Progenitor cell of endocrine pancreas (in vitro differentiated cells): ENCODE measurements around the gene ASTL. TPM values are rescaled to one million over a fixed set of nuclear protein-coding genes. Genes with fewer than 3 reads are reported as not detected.

Experiments used
- DNase-seq: peaks from one replicate; pipeline ENCODE4 v3.0.0; 2021; ENCODE audit warnings: low spot score; ENCODE audit not compliant: unreplicated experiment
- H3K27ac Mint-ChIP-seq: 2 replicates; pipeline ENCODE4 v1.8.0; 2021; ENCODE audit warnings: mild to moderate bottlenecking, moderate library complexity, mixed read lengths
- H3K27me3 Mint-ChIP-seq: 2 replicates; pipeline ENCODE4 v1.8.0; 2021; ENCODE audit warnings: mixed read lengths
- H3K36me3 Mint-ChIP-seq: 2 replicates; pipeline ENCODE4 v1.8.0; 2022; ENCODE audit warnings: mixed read lengths; ENCODE audit not compliant: insufficient read depth
- H3K4me1 Mint-ChIP-seq: 2 replicates; pipeline ENCODE4 v1.8.0; 2021; ENCODE audit warnings: low read depth, mixed read lengths
- H3K4me3 Mint-ChIP-seq: 2 replicates; pipeline ENCODE4 v1.8.0; 2021; ENCODE audit warnings: low read depth, mild to moderate bottlenecking, moderate library complexity, mixed read lengths
- H3K9me3 Mint-ChIP-seq: 2 replicates; pipeline ENCODE4 v1.8.0; 2021; ENCODE audit warnings: low read depth, mixed read lengths
- CTCF ChIP-seq: fragments of 200-600 bp; sonication (generic); IDR thresholded peaks from one replicate; pipeline ENCODE4 v1.5.0; 2021; ENCODE audit warnings: antibody characterized with exemption, mild to moderate bottlenecking; ENCODE audit not compliant: unreplicated experiment
- total RNA-seq: library from RNA; stranded (reverse); gene quantifications from 2 replicates; pipeline ENCODE4 v1.2.1, GENCODE V29; 2021

The ASTL gene
- total RNA-seq, 1 donor from 2014 or later: 0.29 TPM

- peak; percentile 94 for TF ChIP-seq CTCF
- Mint-ChIP-seq H3K4me1 (no peaks in the 10 kb centered on the region), H3K27me3 (peaks cover 4% of the 10 kb centered on the region), H3K36me3 (no peaks in the 10 kb centered on the region), H3K27ac (no peak overlapping the region), H3K4me3 (no peak overlapping the region), H3K9me3 (peaks cover 3% of the 10 kb centered on the region)
- peak; percentile 71 for DNase-seq
Measured at GRCh38 chr2:96174251-96175144, 36.2 kb upstream of the ASTL start.

DNA sequence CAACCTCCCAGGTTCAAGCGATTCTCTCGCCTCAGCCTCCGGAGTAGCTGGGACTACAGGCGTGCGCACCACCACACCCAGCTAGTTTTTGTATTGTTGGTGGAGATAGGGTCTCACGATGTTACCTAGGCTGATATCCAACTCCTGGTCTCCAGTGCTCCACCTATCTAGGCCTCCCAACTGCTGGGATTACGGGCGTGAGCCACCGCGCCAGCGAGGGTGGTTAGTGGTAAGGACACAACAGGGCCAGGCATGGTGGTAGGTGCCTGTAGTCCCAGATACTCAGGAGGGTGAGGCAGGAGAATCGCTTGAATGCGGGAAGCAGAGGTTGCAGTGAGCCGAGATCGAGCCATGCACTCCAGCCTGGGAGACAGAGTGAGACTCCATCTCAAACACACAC, 33.5 kb upstream of the ASTL start:
- H3K36me3 Mint-ChIP-seq: no peaks in the 10 kb centered on the region
- TF ChIP-seq CTCF: no peak
- H3K27ac Mint-ChIP-seq: no peak overlapping the region
- no peak overlapping the region for H3K4me3 Mint-ChIP-seq
- no peak for DNase-seq
- H3K9me3 Mint-ChIP-seq: peaks cover 7% of the 10 kb centered on the region
- H3K4me1 Mint-ChIP-seq: no peaks in the 10 kb centered on the region
- H3K27me3 Mint-ChIP-seq: peaks cover 7% of the 10 kb centered on the region

DNA sequence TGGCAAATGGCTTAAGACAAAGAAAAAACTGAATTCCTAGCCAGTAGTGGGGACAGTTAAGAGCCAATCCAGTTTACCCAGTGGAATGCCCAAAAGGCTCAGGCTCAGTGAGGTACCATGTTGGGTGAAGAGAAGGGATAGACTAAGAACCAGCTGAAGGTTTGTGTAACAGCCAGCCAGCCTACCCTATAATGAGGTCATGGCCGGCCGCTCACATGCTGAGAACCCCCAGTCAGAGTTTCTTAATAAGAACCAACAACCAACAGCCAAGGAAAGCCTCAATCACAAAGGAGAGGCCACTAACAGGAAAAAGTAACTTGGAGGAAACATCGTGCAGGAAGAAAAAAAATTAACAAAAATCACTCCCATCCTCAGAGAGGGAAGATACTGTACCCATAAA, 32.3 kb upstream of the ASTL start:
- peaks cover 3% of the 10 kb centered on the region for H3K27me3 Mint-ChIP-seq
- no peak overlapping the region for H3K27ac Mint-ChIP-seq
- TF ChIP-seq CTCF: no peak
- DNase-seq: no peak
- H3K36me3 Mint-ChIP-seq: no peaks in the 10 kb centered on the region
- no peaks in the 10 kb centered on the region for H3K4me1 Mint-ChIP-seq
- no peak overlapping the region for H3K4me3 Mint-ChIP-seq
- peaks cover 7% of the 10 kb centered on the region for H3K9me3 Mint-ChIP-seq

- Mint-ChIP-seq H3K36me3 (no peaks in the 10 kb centered on the region), H3K27me3 (peaks cover 3% of the 10 kb centered on the region), H3K4me1 (no peaks in the 10 kb centered on the region), H3K27ac (no peak overlapping the region), H3K4me3 (no peak overlapping the region), H3K9me3 (peaks cover 7% of the 10 kb centered on the region)
- DNase-seq: no peak
- TF ChIP-seq CTCF: no peak
Measured at GRCh38 chr2:96169868-96170507, 31.7 kb upstream of the ASTL start.

DNA sequence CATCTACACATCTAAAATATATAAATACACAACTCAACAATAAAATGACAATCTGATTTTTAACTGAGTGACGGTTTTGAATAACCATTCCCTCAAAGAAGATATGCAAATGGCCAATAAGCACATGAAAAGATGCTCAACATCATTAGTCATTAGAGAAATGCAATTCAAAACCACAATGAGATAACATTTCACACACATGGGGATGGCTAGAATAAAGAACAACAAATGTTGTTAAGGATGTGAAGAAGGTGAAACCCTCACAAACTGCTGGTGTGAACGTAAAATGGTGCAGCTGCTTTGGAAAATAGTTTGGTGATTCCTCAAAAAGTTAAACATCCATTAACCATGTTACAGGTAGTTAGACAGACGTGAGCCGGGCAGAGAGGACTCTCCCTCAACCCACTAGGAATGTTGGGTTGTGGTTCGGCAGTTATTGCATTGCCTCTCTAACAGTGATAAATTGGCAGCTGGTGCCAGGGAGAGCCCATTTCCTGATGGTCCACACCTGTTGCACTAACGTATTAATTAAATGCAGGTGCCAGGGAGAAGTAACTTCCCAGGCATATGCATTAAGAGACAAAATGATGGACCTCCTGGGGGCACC, 29.2 kb upstream of the ASTL start:
- Mint-ChIP-seq H3K9me3 (peaks cover 7% of the 10 kb centered on the region), H3K36me3 (no peaks in the 10 kb centered on the region), H3K27ac (no peak overlapping the region), H3K4me3 (no peak overlapping the region), H3K27me3 (peaks cover 3% of the 10 kb centered on the region), H3K4me1 (no peaks in the 10 kb centered on the region)
- no peak for DNase-seq
- no peak for TF ChIP-seq CTCF
